ENCODE data around the gene ROBO2.

Gene ROBO2

DNA sequence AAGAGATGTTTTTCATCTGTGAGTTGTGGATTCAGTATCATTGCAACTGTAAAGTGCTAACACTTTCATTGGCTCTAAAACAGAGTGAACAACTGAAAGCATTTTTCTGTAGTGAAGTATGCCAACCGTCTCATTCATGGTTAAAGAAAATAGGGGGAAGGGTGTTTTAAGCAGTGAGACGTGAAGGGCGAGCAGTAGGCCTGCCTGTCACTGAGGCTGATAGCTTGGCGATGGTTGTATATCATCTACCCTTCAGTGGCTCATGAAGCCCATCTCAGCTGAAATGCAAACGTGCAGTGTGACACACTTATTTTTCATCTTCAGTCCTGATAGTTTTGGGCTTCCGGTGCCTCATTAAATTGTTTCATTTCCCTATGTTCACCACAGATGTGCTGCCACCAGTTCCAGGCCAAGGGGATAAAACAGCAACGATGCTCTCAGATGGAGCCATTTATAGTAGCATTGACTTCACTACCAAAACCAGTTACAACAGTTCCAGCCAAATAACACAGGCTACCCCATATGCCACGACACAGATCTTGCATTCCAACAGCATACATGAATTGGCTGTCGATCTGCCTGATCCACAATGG is 562.0 kb downstream of the ROBO2 start:
- DNase-seq = no peak

DNA sequence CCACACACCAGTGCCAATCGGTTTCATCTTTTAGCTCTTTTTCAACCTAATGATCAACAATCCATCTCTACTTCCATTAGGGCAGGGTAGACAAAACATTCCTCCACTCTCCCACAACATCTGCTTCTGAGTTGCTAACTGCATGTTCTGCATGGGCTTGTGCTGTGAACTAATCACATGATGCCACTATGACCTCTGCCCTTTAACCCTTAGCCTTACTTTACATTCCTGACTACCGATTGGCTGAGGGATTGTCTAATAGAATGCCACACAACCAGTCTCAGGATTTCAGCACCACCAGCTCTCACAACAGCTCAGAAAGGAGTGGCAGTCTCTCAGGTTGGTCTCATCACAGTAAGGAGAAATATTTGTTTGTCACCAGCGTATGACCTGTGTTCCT is 562.8 kb downstream of the ROBO2 start:
- DNase-seq = no peak

DNA sequence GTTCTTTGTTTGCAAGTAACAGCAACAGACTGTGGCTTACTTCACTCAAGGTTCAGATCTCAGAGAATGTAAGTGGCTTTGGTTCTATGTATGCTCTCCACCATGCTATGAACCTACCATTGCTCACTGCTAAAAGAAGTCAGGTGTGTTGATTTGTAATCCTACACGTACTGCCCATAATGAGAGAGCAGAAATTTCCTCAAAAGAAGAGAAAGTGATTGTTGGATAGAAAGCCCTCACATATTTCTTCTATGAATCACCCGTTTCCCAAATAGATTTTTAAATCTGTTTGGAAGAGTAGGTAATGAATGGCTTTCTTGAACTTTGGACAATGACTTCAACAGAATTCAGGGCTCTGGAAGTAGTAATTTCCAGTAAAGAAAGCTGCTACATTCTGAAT is 565.4 kb downstream of the ROBO2 start:
- no peak for DNase-seq

DNA sequence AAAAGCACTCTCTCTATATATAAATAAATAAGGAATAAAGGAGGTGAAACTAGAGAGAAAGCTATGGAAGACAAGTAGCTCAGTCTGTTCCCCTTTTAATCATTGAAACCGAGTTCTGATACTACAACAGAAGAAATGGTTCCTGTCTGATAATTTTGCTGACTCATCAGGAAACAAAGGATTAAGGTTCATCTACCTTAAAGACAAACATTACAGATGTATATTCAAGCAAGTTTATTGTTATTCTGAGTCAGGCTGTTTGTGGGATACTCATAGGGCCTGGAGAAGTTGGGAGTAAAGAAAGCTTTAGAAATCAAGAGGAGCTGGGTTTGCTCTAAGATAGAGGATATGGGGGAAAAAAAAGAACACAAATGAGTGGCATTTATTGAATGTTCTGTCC is 566.0 kb downstream of the ROBO2 start:
- DNase-seq = no peak

DNA sequence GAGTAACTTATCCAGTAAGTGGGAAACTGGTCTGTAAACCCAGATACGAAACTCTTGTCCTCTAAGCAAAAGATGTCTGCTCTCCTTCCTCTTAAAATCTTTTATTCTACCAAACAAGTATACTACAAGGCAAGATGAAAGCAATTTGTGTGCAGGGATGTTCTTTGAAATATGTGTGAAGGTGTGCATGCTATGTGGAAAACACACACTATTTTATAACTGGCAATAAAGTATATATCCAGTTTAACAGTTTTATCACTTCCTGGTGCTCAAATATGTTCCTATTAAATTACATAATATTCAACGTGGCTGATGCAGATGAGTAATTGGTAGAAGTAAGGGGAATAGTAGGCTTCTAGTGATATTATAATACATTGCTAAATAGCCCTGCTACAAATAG is 566.5 kb downstream of the ROBO2 start:
- no peak for DNase-seq

DNA sequence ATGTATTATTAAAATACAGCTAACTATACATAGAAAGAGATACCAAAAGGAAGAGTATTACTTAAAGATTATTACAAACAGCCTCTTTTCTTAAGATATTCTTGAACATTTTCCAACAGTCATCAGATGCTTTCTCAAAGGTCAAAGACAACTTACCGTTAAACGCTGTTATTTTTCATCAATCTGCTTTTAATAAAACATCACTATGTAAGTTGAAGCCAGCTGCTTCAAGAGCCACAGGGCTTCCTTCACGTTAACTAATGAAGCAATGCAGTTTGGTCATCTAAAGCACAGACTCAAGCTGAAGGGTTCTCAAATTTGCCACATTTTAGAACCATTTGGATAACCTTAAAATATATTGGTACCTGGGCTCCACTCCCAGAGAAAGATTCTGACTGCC is 578.8 kb downstream of the ROBO2 start:
- DNase-seq = no peak

DNA sequence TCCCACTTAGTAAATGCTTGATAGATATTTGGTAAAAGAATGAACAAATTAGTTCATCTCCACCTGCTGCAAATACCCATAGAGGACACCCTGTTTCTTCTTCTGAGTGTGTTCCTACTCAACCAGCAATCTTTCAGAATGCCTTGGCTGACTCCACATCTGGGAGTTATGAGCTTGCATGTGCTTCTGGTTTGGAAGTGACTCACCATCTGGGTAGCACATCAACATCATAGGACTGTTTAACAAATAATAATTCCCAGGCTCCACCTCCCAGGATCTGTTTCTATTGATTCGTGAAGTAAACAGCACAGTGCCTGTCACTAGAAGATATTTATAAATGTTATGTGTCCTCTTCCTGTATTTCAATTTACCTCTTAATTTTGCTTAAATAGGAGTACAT is 580.1 kb downstream of the ROBO2 start:
- DNase-seq = no peak

DNA sequence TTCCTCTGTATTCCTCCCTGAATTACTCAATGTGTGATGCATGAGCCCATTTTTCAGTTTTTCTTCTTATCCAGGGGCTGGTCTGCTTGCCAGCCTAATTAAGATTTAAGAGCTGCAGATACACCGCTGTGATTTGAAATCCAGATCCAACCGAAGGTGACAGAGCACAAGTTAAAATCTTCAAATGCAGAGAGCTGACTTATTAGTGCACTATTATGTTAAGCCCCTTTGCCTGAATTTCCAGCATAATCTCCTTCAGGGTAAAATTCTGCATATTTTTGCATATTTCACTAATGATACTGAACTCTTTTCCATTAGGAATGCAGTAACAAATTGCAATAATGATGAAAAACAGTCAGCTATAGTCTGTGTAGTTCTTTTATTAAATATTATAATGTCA is 583.6 kb downstream of the ROBO2 start:
- DNase-seq = no peak

DNA sequence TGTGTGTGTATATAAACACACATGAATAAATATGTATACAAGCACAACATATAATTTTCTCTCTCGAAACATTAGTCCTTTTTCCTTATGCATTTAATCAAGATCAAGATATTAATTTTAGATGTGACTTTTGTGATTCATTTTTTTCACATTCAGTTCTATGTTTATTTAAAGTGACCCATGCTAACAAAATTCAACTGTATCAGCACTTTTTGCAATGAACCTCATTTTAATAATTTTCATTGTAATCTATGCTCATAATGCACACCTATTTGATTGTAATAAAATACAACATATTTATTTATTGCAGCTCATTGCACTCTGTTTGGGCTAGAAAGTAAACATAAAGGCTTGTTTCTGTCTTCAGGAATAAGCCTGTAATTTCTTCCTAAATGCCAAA is 586.3 kb downstream of the ROBO2 start:
- DNase-seq = no peak

DNA sequence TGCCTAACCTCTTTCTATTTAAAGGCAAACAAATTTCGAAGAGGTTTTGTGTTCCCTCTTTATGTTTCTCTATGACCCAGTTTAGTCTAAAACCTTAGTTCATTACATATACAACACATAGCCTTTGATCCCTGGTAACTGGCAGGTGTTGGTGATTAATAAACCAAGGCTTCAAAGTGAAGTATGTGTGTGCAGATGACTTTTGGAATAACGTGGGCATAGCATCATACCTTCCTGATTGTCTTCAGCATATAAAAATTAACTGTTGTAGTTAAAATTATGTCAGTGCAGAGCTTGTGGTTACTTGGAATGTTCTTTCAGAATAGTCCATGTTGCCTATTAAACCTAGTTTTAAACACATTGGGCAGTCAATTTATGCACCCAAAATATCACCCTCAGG is 608.3 kb downstream of the ROBO2 start:
- no peak for DNase-seq

DNA sequence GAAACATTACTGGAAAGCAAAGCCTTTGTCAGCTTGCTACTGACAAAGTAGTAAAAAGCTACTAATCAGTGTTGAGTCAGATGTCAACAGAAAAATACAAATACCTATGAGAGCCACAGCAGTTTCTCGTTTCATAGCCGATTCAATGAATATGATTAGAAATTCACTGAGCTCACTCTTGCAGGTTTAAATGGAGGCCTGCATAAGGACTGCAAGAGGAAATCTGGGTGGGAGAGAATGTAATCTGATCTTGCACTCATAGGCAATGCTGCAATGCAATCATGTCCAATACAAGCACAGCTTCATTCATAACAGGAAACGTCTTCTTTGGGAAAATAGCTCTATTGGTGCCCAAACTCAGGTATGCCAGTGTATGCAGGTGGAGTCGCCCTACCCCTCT is 608.8 kb downstream of the ROBO2 start:
- DNase-seq = no peak

DNA sequence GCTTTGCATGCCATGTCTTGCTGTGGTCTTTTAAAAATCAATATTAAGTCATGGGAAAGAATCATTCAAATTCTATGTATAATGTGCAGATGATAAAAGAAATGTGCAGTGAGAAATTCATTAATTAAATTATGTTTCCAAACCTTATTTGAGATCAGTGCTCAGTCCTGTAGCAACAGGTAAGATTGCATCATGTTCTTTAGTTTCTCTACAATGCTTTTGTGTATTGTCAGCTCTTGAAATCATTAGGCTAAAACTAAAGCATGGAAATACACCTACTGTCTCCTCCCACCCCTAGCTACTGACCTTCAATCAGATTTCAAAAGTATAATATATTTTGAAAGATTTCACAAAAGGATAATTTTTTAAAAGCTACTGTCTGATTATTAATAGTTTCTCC is 612.7 kb downstream of the ROBO2 start:
- DNase-seq = no peak

DNA sequence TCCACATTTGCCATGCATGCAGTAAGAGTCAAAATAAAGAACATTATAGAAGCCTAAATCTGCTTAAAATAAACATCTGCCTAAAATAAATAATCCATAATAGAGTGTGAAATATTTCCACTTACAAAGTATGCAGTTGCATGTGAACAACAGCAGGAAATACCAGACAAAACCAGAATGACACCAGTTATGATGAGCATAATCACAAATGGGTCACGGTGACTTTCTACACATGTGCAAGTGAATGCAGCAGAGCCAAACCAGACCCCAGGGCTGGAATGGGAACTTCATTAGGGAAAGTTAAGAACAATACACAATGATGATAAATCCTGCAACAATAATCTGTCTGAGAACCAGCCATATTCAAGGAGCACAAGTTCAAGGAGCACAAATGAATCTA is 615.5 kb downstream of the ROBO2 start:
- DNase-seq = no peak

DNA sequence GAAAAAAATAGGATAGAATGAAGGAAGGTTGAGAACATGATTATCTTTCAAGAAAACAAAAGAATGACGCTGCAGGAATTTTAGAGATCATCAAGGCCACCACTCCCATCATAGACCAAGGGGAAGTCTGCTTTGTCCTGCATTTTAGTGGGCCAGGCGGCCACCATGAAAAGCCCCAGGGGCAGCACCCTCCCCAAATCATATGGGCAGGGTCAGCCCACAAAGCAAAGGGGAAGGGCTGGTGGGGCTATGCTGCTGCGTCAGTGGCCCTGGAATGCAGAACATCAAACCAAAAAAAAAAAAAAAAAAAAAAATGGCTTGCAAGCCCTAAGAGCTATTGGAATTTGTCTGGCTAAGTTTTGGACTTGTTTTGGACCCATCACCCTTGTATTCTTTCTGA is 620.8 kb downstream of the ROBO2 start:
- DNase-seq = no peak

DNA sequence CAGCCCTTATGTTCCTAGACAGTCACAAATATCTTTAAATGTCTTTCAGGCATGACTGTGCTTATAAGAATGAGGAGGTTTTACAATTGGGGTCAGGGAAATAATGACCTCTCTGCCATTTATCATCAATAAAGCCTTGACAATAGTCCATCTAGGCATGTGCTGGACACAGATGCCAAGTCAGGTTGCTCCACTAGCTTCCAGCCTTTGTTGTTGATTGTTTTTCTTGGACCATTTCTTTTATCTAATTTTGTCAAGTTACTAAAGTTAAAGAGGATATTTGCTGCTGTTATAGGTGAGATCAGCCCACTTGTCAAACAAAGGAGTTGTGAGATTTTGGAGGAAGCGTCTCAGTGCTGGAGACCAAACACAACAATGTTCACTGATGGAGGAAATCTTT is 628.0 kb downstream of the ROBO2 start:
- no peak for DNase-seq

DNA sequence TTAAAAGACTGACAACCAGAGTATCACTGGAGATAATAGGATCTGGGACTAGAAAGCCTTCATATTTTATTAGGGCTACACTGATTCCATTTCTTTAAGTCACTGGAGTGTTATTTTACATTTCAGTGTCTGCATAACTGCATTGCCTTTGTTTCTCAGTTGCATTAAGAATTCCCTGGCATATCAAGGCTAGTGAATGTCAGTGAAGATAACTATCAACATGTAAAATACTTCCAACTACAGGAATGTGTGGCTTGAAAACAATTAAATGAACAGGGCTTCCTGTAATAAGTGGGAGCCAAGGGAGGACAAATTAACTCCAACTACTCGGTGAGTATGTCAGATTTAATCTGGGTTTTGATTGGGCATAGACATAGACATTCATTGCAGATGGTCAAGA is 628.5 kb downstream of the ROBO2 start:
- DNase-seq = no peak

DNA sequence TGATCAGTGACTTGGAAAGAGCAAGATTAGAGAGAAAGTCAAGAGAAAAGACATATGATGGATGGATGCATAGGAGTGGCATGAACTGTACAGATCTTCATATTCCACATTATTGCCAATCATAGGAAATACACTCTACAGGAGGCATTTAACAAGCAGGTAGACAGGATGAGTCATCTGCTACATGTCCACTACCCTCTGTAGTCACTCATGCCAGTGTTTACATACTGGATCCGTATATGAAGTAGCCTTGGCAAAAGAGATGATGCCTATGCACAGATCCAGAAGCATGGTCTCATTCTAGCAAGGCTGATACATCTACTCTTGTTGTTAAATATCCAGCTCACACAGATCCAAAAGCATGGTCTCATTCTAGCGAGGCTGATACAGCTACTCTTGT is 632.1 kb downstream of the ROBO2 start:
- no peak for DNase-seq

DNA sequence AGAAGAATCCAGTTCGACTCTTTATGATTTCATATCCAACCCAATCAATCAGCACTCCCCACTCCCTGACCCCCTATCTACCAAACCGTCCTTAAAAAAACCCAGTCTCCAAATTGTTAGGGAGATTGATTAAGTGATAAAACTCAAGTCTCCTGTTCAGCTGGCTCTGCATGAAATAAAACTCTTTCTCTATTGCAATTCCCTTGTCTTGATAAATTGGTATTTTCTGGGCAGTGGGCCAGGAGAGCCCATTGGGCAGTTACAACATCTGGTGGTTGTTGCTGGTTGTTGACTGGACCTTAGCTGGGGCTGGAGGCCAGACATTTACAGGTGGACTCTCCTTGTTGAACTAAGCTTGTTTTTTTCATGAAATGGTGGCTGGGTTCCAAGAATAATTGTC is 642.3 kb downstream of the ROBO2 start:
- DNase-seq = no peak

DNA sequence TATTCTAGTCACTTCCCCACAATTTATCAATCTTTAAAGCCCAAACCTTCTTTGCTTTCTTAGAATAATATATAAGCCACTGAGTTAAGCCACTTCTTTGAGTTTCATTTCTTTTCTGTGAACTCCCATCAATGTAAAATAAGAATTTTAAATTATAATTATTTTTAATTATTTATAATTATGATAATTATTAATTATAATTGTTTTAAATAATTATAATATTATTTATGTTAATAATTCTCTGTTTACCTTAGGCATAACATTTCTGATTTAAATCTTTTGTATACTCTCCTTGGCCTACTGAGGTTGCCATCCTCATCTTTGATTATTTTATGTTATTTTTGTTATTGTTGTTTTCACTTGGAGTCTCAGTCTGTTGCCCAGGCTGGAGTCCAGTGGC is 644.2 kb downstream of the ROBO2 start:
- DNase-seq = no peak

DNA sequence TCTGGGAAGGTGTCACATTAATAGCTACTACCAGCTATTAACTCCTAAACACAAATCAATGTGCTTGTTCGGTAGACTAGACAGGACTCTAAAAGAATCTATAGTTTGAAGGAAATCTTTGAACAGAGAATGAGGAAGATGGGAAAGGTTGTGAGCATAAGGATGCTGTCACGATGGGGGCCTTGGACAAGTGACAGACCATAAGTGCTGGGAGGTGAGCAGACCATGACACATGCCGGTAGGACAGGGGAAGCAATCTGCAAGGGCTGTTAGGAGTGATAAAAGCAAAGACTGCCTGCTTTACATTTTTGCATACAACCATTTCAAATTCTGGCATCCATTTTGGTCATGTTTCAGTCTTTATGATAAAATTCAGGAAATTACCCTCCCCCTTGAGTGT is 645.8 kb downstream of the ROBO2 start:
- no peak for DNase-seq

DNA sequence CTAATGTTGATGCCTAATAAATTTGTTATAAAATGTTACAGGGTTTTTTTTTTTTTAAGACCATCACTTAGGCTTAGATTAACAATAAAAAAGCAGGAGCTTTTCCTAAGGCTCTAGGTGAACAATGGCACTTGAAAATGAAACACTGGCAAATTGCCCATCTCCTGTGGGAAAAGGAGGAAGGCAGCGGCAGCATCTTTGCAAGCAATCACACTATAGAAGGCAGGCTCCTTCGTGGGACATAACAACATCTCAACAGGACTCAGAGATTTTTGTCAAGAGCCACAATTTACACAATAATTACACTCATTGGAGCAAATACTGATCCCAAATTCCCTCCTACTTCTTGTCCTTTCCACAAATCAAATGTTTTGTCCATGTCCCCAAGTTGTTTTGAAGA is 646.7 kb downstream of the ROBO2 start:
- DNase-seq = no peak

DNA sequence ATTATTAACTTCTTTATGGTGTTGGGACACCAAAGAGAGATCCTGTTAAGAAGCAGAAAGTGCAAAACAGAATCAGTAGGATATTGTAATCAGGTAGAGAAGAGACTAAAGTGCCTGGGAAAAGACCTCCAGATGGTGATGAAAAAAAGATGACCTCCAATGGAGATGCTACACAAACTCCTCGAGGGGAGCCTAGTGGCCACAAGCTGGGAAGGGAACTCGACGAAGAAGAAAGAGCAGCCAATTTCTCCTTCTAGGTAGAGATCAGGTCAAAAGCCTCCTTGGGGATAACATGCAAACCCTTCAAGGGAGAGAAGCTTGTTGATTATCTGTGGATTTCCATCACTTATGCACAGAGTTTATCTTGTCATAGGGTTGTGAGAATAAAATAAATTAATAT is 647.6 kb downstream of the ROBO2 start:
- DNase-seq = no peak

DNA sequence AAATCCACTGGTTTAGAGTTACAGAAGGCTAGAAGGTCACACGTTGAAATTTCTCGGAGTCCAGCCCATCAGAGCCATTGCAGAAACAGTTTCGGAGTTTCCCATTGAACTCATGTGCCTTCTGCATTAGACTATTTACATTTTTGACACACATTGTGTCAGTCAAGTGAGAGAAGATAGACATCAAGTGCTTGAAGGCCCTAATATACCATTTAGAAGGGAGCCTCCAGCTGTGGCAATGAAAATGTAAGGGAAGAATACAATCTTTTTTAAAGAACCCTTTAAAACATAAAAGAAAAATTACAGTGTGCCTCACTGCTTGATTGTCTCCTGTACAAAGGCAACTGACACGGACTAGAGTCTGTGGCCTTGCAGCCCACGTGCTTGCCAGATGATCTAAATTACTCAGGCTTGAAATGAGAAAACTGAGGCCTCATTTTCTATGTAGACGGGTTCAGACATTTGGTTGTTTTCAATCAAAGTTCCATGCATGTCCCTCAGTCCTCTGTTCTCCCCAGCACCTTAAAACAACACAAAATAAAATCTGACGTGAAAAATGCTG is 650.5 kb downstream of the ROBO2 start:
- no peak for DNase-seq

DNA sequence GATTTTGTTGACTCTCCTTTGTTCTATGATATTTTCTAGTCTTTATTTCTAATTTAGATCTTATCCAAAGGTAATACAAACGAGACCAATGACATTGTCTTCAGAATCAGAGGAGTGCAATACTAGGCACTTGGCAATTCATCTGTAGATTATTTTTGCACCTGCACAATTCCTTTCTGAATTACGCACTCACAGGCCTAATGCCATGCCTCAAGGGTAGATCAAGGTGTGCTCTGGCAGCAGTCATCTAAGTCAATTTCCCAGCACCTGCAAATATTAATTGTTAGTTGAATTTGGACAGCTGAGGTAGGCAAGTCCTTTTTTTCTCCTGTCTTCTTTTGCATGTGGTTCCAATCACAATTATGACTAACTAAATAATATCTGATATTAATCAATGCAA is 653.2 kb downstream of the ROBO2 start:
- no peak for DNase-seq

DNA sequence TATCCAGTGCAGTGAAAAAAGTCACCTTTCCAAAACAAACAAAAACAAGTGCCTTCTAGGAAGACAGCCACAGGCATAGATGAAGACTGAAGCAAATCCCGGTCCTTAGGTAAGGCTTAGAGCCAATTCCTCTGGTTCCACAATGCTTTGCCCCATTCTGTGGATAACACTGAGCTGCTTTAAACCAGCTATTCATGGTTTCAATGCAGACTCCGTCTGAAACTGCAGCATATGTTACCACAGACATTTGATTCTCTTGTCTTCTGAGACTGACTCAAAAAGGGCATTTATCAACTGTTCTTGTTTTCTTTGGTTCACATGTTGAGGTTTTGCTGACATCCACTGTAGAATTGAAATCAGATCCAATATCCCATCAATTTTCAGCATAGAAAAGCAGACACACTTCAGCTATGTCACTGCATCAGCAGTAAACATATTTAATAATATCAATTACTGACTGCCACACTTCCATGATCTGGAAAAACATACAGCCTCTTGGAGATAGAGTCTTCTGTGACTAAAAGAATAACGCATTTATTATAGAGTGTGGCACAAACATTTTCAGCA is 659.3 kb downstream of the ROBO2 start:
- DNase-seq = no peak
